ENCODE data around the gene SHE.

The SHE gene

DNA sequence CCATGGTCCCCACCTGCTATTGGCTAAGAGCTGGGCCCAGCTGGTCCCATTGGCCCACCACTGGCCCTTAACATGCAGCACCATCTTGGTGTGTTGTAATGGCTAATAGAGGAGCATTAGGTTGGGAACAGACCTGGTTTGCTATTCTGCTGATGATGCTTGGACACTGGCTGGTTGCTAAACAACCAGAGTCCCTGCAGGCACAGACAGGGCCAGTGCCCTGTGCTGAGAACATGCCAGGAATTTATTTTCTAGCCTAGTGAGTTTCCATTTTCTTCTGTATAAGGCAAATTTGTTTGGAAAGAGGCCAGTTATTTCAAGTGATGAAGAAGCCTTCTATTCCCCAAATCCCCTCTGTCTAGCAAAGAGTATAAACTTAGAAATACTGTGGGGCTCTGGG lies 43.1 kb downstream of the SHE start:
- no peak for TF ChIP-seq EZH2phosphoT487 (IDR thresholded peaks at IDR 0.05; ENCODE audit: borderline replicate concordance)
- TF ChIP-seq, protein P1, sequence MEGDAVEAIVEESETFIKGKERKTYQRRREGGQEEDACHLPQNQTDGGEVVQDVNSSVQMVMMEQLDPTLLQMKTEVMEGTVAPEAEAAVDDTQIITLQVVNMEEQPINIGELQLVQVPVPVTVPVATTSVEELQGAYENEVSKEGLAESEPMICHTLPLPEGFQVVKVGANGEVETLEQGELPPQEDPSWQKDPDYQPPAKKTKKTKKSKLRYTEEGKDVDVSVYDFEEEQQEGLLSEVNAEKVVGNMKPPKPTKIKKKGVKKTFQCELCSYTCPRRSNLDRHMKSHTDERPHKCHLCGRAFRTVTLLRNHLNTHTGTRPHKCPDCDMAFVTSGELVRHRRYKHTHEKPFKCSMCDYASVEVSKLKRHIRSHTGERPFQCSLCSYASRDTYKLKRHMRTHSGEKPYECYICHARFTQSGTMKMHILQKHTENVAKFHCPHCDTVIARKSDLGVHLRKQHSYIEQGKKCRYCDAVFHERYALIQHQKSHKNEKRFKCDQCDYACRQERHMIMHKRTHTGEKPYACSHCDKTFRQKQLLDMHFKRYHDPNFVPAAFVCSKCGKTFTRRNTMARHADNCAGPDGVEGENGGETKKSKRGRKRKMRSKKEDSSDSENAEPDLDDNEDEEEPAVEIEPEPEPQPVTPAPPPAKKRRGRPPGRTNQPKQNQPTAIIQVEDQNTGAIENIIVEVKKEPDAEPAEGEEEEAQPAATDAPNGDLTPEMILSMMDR (conservative IDR thresholded peaks at IDR 0.05; ENCODE audit: low read length), result no peak
- H3K9me2 ChIP-seq (replicated peaks; ENCODE audit: low read depth, low read length), result no peaks in the 10 kb centered on the region
- no peak overlapping the region for H2AFZ ChIP-seq (ENCODE audit: low read length)
- no peaks in the 10 kb centered on the region for H3K9me3 ChIP-seq (ENCODE audit: insufficient read depth, low read depth, low read length)
- no peak overlapping the region for H3K9ac ChIP-seq (ENCODE audit: low read depth, low read length, poor library complexity, severe bottlenecking)
- no peak overlapping the region for H3K4me2 ChIP-seq (ENCODE audit: low read depth, low read length, poor library complexity, severe bottlenecking)
- no peaks in the 10 kb centered on the region for H3K79me2 ChIP-seq (ENCODE audit: insufficient read depth, low read length)
- H3F3A ChIP-seq (ENCODE audit: low read depth), result peaks cover 5% of the 10 kb centered on the region
- H4K20me1 ChIP-seq (ENCODE audit: insufficient read depth, low read length, poor library complexity, severe bottlenecking), result no peaks in the 10 kb centered on the region
- peaks cover 22% of the 10 kb centered on the region for H3K4me1 ChIP-seq (ENCODE audit: insufficient read depth, low read length, poor library complexity, severe bottlenecking)
- H3K36me3 ChIP-seq (ENCODE audit: insufficient read depth, low read length), result no peaks in the 10 kb centered on the region
- H3K27me3 ChIP-seq (ENCODE audit: insufficient read depth, low read length, poor library complexity, severe bottlenecking), result no peaks in the 10 kb centered on the region
- no peak overlapping the region for H3K4me3 ChIP-seq (ENCODE audit: low read length, poor library complexity, severe bottlenecking)

DNA sequence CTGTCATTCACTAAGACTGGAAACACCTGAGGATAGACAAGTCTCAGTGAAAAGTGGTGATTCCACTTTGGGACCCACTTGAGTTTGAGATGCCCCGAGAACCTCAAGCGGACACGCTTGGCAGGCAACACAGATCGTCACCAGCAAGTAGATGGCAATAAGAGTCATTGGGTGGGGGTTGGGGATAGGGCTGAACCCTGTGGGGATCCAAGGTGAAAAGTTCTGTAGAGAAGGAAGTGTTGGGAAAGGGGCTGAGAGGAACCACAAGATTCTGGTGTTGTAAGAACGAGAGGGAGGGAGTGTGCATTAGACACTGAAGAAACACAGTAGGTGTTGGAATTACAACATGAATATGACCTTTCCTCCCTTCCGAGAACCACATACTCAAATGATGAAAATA lies 45.6 kb downstream of the SHE start:
- no peaks in the 10 kb centered on the region for H3K27me3 ChIP-seq (ENCODE audit: insufficient read depth, low read length, poor library complexity, severe bottlenecking)
- H3K4me2 ChIP-seq (ENCODE audit: low read depth, low read length, poor library complexity, severe bottlenecking), result no peak overlapping the region
- no peaks in the 10 kb centered on the region for H3K36me3 ChIP-seq (ENCODE audit: insufficient read depth, low read length)
- TF ChIP-seq, protein P1 (conservative IDR thresholded peaks at IDR 0.05; ENCODE audit: low read length), result no peak
- TF ChIP-seq EZH2phosphoT487 (IDR thresholded peaks at IDR 0.05; ENCODE audit: borderline replicate concordance), result no peak
- H4K20me1 ChIP-seq (ENCODE audit: insufficient read depth, low read length, poor library complexity, severe bottlenecking), result no peaks in the 10 kb centered on the region
- H3K79me2 ChIP-seq (ENCODE audit: insufficient read depth, low read length), result no peaks in the 10 kb centered on the region
- H3K4me1 ChIP-seq (ENCODE audit: insufficient read depth, low read length, poor library complexity, severe bottlenecking), result peaks cover 18% of the 10 kb centered on the region
- no peak overlapping the region for H3K4me3 ChIP-seq (ENCODE audit: low read length, poor library complexity, severe bottlenecking)
- no peak overlapping the region for H3K9ac ChIP-seq (ENCODE audit: low read depth, low read length, poor library complexity, severe bottlenecking)
- H2AFZ ChIP-seq (ENCODE audit: low read length), result no peak overlapping the region
- no peaks in the 10 kb centered on the region for H3K9me2 ChIP-seq (replicated peaks; ENCODE audit: low read depth, low read length)
- no peaks in the 10 kb centered on the region for H3F3A ChIP-seq (ENCODE audit: low read depth)
- no peaks in the 10 kb centered on the region for H3K9me3 ChIP-seq (ENCODE audit: insufficient read depth, low read depth, low read length)

DNA sequence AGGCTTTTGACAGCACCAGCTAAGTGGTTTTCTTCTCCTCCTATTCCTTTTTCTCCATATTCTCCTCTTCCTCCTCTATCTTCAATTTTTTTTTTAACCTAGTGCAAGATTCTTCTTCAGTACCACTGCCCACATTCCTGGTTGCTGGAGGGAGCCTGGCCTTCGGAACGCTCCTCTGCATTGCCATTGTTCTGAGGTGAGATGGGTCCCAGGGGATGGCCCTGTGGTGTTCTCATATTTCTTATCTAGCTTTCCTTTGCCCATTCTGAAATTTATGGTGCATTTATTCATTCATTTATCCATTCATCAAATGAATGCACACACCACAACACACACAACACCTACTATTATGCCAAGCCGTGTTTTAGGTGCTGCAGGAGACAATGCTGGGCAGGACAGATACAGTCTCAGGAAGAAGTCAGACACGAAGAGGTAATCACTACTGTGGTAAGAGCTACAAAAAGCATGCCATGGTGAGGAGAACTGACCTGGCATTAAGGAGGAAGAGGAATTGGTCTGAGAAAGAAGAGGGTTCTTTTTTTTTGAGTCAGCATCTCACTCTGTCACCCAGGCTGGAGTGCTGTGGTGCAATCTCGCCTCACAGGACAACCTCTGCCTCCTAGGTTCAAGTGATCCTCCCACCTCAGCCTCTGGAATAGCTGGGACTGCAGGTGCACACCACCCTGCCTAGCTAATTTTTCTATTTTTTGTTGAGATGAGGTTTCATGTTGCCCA lies 47.7 kb downstream of the SHE start:
- Histone ChIP-seq H3K4me2 (ENCODE audit: low read depth, low read length, poor library complexity, severe bottlenecking) (peak overlapping the region; percentile 31), H3K9ac (ENCODE audit: low read depth, low read length, poor library complexity, severe bottlenecking) (no peak overlapping the region), H3K36me3 (ENCODE audit: insufficient read depth, low read length) (no peaks in the 10 kb centered on the region), H3K27me3 (ENCODE audit: insufficient read depth, low read length, poor library complexity, severe bottlenecking) (no peaks in the 10 kb centered on the region), H2AFZ (ENCODE audit: low read length) (no peak overlapping the region), H4K20me1 (ENCODE audit: insufficient read depth, low read length, poor library complexity, severe bottlenecking) (no peaks in the 10 kb centered on the region), H3K9me3 (ENCODE audit: insufficient read depth, low read depth, low read length) (no peaks in the 10 kb centered on the region), H3K9me2 (replicated peaks; ENCODE audit: low read depth, low read length) (no peaks in the 10 kb centered on the region), H3K4me1 (ENCODE audit: insufficient read depth, low read length, poor library complexity, severe bottlenecking) (peaks cover 18% of the 10 kb centered on the region), H3F3A (ENCODE audit: low read depth) (no peaks in the 10 kb centered on the region), H3K4me3 (ENCODE audit: low read length, poor library complexity, severe bottlenecking) (no peak overlapping the region), H3K79me2 (ENCODE audit: insufficient read depth, low read length) (no peaks in the 10 kb centered on the region)
- no peak for TF ChIP-seq EZH2phosphoT487 (IDR thresholded peaks at IDR 0.05; ENCODE audit: borderline replicate concordance)
- TF ChIP-seq, protein P1 (conservative IDR thresholded peaks at IDR 0.05; ENCODE audit: low read length), result no peak

All from Loucy (cell line).